GM18868 (cell line): ENCODE results near the gene BCL6B.
"Not testable (repeated sequence)": the region's sequence is repeated elsewhere in the genome, so short reads cannot be mapped to it uniquely, and the experiment has no call there.

Experiments used
- ATAC-seq: cut with Tn5 transposase; IDR thresholded peaks from one replicate; pipeline ENCODE4 v1.9.1; 2021; ENCODE audit warnings: mild to moderate bottlenecking, moderate library complexity; ENCODE audit not compliant: unreplicated experiment

The BCL6B gene, protein sequence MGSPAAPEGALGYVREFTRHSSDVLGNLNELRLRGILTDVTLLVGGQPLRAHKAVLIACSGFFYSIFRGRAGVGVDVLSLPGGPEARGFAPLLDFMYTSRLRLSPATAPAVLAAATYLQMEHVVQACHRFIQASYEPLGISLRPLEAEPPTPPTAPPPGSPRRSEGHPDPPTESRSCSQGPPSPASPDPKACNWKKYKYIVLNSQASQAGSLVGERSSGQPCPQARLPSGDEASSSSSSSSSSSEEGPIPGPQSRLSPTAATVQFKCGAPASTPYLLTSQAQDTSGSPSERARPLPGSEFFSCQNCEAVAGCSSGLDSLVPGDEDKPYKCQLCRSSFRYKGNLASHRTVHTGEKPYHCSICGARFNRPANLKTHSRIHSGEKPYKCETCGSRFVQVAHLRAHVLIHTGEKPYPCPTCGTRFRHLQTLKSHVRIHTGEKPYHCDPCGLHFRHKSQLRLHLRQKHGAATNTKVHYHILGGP

GRCh38 chr17:7022781-7023571 lies at the start of gene BCL6B:
Gene BCL6B (plus strand): TSS chr17:7023050. CDS start chr17:7023672, 622 bp downstream.
- ATAC-seq: no peak

GRCh38 chr17:6979440-6979839 lies 43.4 kb upstream of the BCL6B start:
- not testable (repeated sequence) for ATAC-seq

GRCh38 chr17:6981426-6981825 lies 41.4 kb upstream of the BCL6B start:
- ATAC-seq: no peak

- no peak for ATAC-seq
These were observed 37.6 kb upstream of the BCL6B start for GRCh38 chr17:6985266-6985665.

- no peak for ATAC-seq
These were observed 36.2 kb upstream of the BCL6B start for GRCh38 chr17:6986676-6987075.

DNA sequence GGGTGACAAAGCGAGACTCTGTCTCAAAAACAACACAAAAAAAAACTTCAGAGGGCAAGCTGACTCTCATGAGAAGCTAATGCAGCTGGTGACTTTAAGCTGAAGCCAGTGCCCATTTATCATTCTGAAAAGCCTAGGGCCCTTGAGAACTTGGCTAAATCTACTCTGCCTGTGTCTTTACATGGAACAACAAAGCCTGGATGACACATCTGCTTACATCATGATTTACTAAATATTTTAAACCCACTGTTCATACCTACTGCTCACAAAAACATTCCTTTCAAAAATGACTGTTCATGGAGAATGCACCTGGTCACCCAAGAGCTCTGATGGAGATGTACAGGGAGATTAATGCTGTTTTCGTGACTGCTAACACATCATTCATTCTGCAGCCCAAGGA lies 33.1 kb upstream of the BCL6B start:
- no peak for ATAC-seq

- ATAC-seq: not testable (repeated sequence)
These were observed 29.2 kb upstream of the BCL6B start for GRCh38 chr17:6993613-6994056.

DNA sequence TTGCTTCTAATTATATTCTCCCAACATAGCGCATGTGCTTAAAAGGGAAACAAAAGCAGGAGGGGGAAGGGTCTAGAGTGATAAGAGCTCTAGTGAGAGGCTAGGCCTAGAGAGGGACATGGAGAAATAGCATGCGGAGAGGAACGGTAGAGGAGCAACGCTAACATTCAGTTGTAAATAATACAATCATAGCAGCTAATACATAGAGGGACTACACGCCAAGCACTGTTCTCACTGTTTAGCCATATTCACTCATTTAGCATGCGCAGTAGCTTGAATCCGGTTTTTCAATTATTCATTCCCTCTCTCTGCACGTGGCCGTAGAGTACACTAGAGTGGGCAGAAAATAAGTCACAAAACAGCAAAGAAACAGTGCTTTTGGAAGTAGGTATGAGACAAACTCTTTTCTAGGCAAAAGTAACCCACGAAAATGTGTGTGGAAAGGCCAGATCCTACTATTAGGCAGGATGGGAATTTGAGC lies 28.7 kb upstream of the BCL6B start:
- ATAC-seq: no peak

DNA sequence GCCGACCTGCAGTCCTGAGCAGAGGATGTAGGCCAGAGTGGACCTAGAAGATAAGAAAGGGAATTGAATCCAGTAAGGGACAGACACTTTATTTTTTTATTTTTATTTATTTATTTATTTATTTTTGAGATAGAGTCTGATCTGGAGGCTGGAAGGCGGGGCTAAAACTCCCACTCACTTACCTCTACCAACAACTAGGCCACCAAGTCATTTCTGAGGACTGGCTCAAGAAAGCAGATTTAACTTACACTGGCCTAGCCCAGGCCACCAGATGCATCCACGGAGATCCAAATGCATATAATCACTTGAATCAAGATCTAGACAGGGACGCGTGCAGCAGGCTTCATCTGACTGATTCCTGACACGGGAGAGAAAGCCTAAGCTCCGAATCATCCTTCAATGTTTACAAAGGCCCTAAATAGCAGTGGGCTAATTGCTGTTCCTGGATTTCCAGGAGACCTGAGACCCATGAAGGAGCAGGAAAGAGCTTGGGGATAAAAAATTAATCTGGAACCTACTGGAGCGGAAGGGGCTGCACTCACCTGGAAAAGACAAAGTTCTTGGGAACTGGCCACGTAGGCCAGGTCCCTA lies 28.1 kb upstream of the BCL6B start:
- ATAC-seq: no peak

- ATAC-seq: no peak
These were observed 27.2 kb upstream of the BCL6B start, which contains the start of gene ALOX12 for GRCh38 chr17:6995500-6996255. Gene ALOX12 (plus strand): TSS chr17:6996049. CDS start chr17:6996118, 69 bp downstream.

DNA sequence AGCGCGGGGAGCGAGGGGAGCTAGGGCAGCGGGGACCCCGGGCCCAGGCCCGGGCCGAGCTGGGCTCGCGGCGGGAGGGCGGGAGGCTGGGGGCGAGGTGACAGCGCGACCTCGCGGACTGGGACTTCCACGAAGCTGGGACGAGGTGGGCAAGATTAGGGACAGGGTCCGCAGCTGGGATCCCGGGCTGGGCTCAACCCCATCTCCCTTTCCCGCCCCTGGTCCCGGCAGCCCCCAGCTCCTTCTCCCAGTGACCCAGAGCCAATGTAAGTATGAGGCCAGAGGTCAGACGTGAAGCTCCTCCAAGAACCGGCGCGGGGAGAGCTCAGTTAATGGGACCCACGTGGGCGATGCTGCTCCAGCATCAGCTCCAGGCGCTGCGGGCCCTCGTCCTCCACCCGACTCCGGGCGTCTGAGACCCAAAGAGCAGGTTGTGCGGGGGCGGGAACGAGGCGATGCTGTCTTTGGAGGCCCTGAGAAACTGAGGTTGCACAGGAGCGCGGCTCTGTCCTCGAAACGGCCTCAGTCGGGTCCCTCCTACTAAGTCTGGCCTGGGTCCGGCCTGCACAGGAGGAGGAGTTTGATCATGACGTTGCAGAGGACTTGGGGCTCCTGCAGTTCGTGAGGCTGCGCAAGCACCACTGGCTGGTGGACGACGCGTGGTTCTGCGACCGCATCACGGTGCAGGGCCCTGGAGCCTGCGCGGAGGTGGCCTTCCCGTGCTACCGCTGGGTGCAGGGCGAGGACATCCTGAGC lies 26.4 kb upstream of the BCL6B start:
- ATAC-seq: no peak

DNA sequence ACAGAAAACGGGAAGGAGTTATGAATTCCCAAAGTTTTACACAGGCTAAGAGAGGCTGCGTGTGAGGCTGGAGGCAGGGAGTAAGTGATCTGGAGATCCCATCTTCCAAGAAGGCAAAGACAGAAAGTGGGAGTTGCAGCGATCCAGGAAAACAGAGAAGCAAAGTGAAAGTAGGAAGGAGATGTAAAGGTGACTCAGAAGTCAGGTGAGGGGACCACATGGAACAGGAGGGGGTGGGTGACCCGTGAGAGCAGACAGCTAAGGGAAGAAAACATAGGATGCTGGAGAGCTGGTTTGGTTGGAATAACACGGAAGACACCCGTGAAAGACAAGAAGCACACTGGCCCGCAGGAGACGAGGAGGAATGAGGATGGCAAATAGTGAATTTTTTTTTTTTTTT lies 25.7 kb upstream of the BCL6B start:
- ATAC-seq: no peak

DNA sequence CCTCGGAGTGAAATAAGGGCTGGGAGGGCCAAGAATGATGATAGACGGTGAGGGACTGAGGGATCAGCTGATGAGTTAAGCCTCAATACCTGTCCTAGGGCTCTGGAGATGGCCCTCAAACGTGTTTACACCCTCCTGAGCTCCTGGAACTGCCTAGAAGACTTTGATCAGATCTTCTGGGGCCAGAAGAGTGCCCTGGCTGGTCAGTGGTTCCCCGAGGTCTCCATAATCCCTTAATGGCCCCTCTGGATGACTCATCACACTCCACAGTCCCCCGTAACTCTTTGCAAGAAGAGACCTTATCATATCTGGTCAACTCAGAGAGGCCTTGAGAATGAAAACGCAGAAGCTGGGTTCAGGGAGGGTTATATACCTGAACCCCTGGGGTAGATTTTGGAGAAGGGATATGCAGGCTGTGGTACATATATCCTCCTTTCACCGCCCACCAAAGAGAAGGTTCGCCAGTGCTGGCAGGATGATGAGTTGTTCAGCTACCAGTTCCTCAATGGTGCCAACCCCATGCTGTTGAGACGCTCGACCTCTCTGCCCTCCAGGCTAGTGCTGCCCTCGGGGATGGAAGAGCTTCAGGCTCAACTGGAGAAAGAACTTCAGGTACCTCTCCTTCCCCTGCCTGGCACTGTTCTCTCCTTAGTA lies 23.9 kb upstream of the BCL6B start:
- no peak for ATAC-seq

DNA sequence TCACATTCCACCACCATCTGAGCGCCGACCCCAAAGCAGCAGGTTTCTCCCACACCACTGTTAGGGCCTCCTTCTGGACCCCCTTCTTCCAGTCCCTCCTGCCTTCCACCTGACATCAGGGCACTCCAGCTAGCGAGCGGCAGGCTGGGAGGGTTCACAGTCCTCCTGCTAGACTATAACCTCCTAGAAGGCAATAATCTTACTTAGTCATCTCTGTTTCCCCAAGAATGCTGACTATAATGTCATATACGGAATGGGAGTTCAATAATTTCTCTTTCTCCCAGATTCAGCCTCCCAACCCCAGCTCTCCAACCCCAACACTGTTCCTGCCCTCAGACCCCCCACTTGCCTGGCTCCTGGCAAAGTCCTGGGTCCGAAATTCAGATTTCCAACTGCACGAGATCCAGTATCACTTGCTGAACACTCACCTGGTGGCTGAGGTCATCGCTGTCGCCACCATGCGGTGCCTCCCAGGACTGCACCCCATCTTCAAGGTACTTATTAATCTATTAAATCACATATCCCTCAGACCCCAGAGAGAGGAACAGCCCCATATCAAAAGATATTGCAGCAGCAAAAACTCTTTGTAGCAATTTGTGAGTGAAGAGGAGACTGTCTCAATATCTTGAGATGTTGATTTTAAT lies 21.4 kb upstream of the BCL6B start:
- no peak for ATAC-seq

DNA sequence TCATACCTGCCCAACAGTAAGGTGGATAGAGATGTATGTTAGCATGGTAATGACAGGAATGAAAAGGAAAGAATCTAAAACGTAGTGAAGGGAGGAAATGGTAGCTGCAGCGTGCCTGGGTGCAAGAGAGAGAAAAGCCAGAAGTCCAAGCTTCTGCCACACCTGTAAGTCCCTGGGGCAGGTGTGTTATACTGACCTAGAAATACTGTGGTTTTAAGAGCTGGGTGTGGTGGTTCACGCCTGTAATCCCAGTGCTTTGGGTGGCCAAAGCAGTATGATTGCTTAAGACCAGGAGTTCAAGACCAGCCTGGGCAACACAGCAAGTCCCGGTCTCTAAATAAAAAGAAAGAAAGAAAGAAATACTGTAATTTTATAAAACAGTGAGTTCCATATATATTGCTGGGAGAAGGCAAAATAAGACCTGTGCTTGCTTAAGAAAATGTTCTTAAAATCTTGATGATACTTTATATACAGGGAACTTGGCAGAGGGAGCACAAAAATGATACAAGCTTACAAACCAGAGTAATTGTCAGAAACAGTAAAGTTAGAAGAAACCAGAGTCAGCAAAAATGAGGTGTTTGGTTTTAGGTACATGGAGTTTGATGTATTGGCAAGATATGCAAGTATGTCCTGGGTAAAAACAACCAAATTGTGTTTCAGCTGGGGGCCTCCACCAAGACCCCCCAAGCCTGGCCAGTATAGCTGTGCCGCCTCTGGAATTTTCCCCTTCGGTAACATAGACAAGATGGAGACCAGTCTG lies 20.4 kb upstream of the BCL6B start:
- no peak for ATAC-seq

DNA sequence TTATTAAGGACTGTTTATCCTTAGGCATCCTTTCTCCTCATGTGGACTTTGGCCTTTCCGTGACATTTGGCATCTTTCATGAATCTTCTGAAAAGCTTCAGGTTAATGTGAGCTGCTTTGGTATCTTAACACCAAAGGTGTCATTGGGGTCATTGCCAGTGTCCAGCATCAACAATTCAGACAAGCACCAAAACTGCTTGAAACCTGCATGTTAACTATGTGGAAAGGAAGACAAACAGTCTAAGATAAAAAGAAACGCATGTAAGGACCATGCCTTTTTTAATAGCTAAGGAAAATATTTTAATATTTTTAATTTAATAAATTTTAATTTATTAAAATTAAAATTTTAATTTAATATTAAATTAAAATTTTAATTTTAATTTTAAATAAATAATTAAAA lies 19.1 kb upstream of the BCL6B start:
- no peak for ATAC-seq

- peak; percentile 58 for ATAC-seq
These were observed 18.2 kb upstream of the BCL6B start for GRCh38 chr17:7004398-7005253.
